NT2/D1 (cell line): ENCODE results near the gene GFOD2.

Experiments used
- DNase-seq: peaks from one replicate; pipeline ENCODE4 v3.0.0-alpha.2; 2011; ENCODE audit warnings: low read depth, low spot score
- H3K27me3 ChIP-seq: 2 replicates; pipeline ENCODE4 v1.6.0; 2011; ENCODE audit warnings: mild to moderate bottlenecking; ENCODE audit not compliant: insufficient read length, insufficient read depth
- H3K36me3 ChIP-seq: 2 replicates; pipeline ENCODE4 v1.6.1; 2011; ENCODE audit warnings: mild to moderate bottlenecking, low read length, mixed read lengths; ENCODE audit not compliant: insufficient read depth, insufficient read length
- H3K4me1 ChIP-seq: 2 replicates; pipeline ENCODE4 v1.5.1; 2011; ENCODE audit not compliant: insufficient read depth, insufficient read length
- H3K4me3 ChIP-seq: 2 replicates; pipeline ENCODE4 v1.5.1; 2011; ENCODE audit warnings: low read depth; ENCODE audit not compliant: insufficient read length
- H3K9ac ChIP-seq: 2 replicates; pipeline ENCODE4 v1.6.0; 2011; ENCODE audit warnings: low read depth; ENCODE audit not compliant: insufficient read length
- H3K9me3 ChIP-seq: 2 replicates; pipeline ENCODE4 v1.5.1; 2011; ENCODE audit warnings: mild to moderate bottlenecking, low read length; ENCODE audit not compliant: insufficient read depth
- SUZ12 ChIP-seq: IDR thresholded peaks from 2 replicates; pipeline ENCODE4 v1.6.1; 2011; ENCODE audit not compliant: insufficient read length, insufficient read depth; ENCODE audit errors: extremely low read depth
- YY1 ChIP-seq: IDR thresholded peaks from 2 replicates; pipeline ENCODE4 v1.6.1; 2011; ENCODE audit not compliant: insufficient read length, insufficient read depth
- ZNF274 ChIP-seq: IDR thresholded peaks from 2 replicates; pipeline ENCODE4 v1.6.1; 2011; ENCODE audit warnings: mild to moderate bottlenecking, low read depth, low read length

Gene GFOD2

GRCh38 chr16:67664871-67665270 lies 54.2 kb downstream of the GFOD2 start:
- peaks cover 32% of the 10 kb centered on the region for H3K36me3 ChIP-seq
- no peak overlapping the region for H3K9ac ChIP-seq
- H3K4me3 ChIP-seq = no peak overlapping the region
- H3K9me3 ChIP-seq = no peaks in the 10 kb centered on the region
- TF ChIP-seq YY1 (no peak), ZNF274 (no peak), SUZ12 (no peak)
- peaks cover 26% of the 10 kb centered on the region for H3K4me1 ChIP-seq
- H3K27me3 ChIP-seq = peaks cover 18% of the 10 kb centered on the region
- DNase-seq = no peak

GRCh38 chr16:67664258-67664657 lies 54.9 kb downstream of the GFOD2 start:
- peaks cover 32% of the 10 kb centered on the region for H3K36me3 ChIP-seq
- peaks cover 24% of the 10 kb centered on the region for H3K27me3 ChIP-seq
- no peak overlapping the region for H3K4me3 ChIP-seq
- H3K9me3 ChIP-seq = no peaks in the 10 kb centered on the region
- peaks cover 26% of the 10 kb centered on the region for H3K4me1 ChIP-seq
- TF ChIP-seq ZNF274 (no peak), YY1 (no peak), SUZ12 (no peak)
- no peak for DNase-seq
- H3K9ac ChIP-seq = no peak overlapping the region

- peaks cover 35% of the 10 kb centered on the region for H3K36me3 ChIP-seq
- H3K4me3 ChIP-seq = no peak overlapping the region
- no peaks in the 10 kb centered on the region for H3K9me3 ChIP-seq
- H3K9ac ChIP-seq = no peak overlapping the region
- peaks cover 25% of the 10 kb centered on the region for H3K27me3 ChIP-seq
- peaks cover 26% of the 10 kb centered on the region for H3K4me1 ChIP-seq
- TF ChIP-seq YY1 = no peak
- TF ChIP-seq ZNF274 = no peak
- TF ChIP-seq SUZ12 = no peak
- DNase-seq = no peak
Observed at GRCh38 chr16:67663877-67664222, 55.3 kb downstream of the GFOD2 start.

DNA sequence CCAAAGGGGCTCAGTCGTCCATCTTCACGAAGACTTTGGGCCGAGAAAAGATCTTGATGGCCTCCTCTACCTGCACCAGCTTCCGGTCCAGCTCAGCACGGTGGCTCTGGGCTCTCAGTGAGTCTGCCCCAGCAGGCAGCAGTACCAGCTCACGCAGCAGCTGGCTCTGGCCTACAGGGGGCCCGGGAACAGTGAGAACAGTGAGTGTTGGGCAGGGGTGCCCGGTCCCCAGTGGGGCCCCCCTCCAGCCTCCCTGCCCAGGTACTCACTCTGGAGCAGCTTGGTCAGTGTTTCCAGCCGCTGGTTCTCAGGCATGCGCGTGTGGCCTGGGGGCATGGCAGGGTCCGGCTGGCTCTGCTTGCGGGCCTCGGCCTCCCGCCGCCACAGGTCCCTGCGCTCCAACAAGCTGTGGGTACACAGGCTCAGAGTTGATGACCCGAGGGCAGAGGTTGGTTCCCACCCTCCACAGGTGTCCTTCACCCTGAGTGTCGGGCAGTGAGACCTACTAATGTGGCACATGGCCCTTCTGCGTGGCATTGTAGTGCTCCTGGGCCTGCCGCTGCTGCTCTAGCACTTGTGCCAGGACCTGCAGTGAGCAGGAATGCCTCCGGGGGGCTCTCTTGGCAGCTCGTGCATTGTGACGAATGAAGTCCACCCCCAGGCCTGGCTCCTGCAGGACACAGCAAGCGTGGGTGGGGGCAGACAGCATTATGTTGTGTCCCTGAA lies 55.8 kb downstream of the GFOD2 start:
- TF ChIP-seq SUZ12 (no peak), ZNF274 (no peak), YY1 (no peak)
- DNase-seq = no peak
- H3K4me1 ChIP-seq = peaks cover 24% of the 10 kb centered on the region

GRCh38 chr16:67662653-67663010 lies 56.5 kb downstream of the GFOD2 start:
- no peaks in the 10 kb centered on the region for H3K9me3 ChIP-seq

More for the DNA sequence above, 55.8 kb downstream of the GFOD2 start:
- H3K36me3 ChIP-seq = peaks cover 40% of the 10 kb centered on the region
- no peaks in the 10 kb centered on the region for H3K9me3 ChIP-seq
- H3K4me3 ChIP-seq = no peak overlapping the region
- no peak overlapping the region for H3K9ac ChIP-seq
- peaks cover 25% of the 10 kb centered on the region for H3K27me3 ChIP-seq

DNA sequence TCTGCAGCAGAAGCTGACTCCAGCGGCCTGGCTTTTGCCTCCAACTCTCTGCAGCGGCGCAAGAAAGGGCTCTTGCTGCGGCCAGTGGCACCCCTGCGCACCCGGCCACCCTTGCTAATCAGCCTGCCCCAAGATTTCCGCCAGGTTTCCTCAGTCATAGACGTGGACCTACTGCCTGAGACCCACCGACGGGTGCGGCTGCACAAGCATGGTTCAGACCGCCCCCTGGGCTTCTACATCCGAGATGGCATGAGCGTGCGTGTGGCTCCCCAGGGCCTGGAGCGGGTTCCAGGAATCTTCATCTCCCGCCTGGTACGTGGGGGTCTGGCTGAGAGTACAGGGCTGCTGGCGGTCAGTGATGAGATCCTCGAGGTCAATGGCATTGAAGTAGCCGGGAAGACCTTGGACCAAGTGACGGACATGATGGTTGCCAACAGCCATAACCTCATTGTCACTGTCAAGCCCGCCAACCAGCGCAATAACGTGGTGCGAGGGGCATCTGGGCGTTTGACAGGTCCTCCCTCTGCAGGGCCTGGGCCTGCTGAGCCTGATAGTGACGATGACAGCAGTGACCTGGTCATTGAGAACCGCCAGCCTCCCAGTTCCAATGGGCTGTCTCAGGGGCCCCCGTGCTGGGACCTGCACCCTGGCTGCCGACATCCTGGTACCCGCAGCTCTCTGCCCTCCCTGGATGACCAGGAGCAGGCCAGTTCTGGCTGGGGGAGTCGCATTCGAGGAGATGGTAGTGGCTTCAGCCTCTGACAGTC lies 57.0 kb downstream of the GFOD2 start:
- DNase-seq = no peak
- TF ChIP-seq YY1 (no peak), SUZ12 (no peak), ZNF274 (no peak)
- peaks cover 52% of the 10 kb centered on the region for H3K36me3 ChIP-seq
- H3K9me3 ChIP-seq = no peaks in the 10 kb centered on the region
- no peak overlapping the region for H3K4me3 ChIP-seq
- peak overlapping the region; percentile 32 for H3K9ac ChIP-seq
- H3K27me3 ChIP-seq = peaks cover 25% of the 10 kb centered on the region
- peaks cover 16% of the 10 kb centered on the region for H3K4me1 ChIP-seq

More at GRCh38 chr16:67662653-67663010, 56.5 kb downstream of the GFOD2 start:
- no peak for DNase-seq
- H3K9ac ChIP-seq = no peak overlapping the region
- peaks cover 25% of the 10 kb centered on the region for H3K27me3 ChIP-seq
- no peak overlapping the region for H3K4me3 ChIP-seq
- H3K36me3 ChIP-seq = peaks cover 47% of the 10 kb centered on the region
- TF ChIP-seq YY1 (no peak), ZNF274 (no peak), SUZ12 (no peak)
- peaks cover 20% of the 10 kb centered on the region for H3K4me1 ChIP-seq

GRCh38 chr16:67661101-67661761 lies 57.9 kb downstream of the GFOD2 start:
- Histone ChIP-seq H3K9me3 (no peaks in the 10 kb centered on the region), H3K27me3 (peaks cover 25% of the 10 kb centered on the region), H3K4me1 (peaks cover 12% of the 10 kb centered on the region), H3K9ac (peak overlapping the region; percentile 32), H3K36me3 (peaks cover 60% of the 10 kb centered on the region), H3K4me3 (peak overlapping the region; percentile 87)
- TF ChIP-seq ZNF274 (no peak), SUZ12 (no peak)
- DNase-seq = no peak
